KMS-11 (cell line): Measurements from ENCODE around the gene SNX9.

Source experiments
- H2AFZ ChIP-seq: fragments of 200-600 bp; sonication (generic); 2 replicates; pipeline ENCODE4 v1.6.1; 2016; ENCODE audit warnings: antibody characterized with exemption, mixed run types, low read depth
- H3K27ac ChIP-seq: fragments of 200-600 bp; sonication (generic); 2 replicates; pipeline ENCODE4 v1.6.1; 2016; ENCODE audit warnings: mild to moderate bottlenecking, mixed run types
- H3K27me3 ChIP-seq: fragments of 200-600 bp; sonication (generic); 2 replicates; pipeline ENCODE4 v1.6.1; 2017; ENCODE audit warnings: mild to moderate bottlenecking, low read depth, mixed run types, moderate library complexity; ENCODE audit not compliant: insufficient read depth
- H3K36me3 ChIP-seq: fragments of 200-600 bp; sonication (generic); 2 replicates; pipeline ENCODE4 v1.6.1; 2017; ENCODE audit warnings: mild to moderate bottlenecking, mixed run types; ENCODE audit not compliant: insufficient read depth
- H3K4me1 ChIP-seq: fragments of 200-600 bp; sonication (generic); 2 replicates; pipeline ENCODE4 v1.6.1; 2016; ENCODE audit warnings: mild to moderate bottlenecking, low read depth, mixed run types; ENCODE audit not compliant: poor library complexity, severe bottlenecking
- H3K4me2 ChIP-seq: fragments of 200-600 bp; sonication (generic); 2 replicates; pipeline ENCODE4 v1.7.0; 2016; ENCODE audit warnings: mild to moderate bottlenecking, mixed run types
- H3K4me3 ChIP-seq: fragments of 200-600 bp; sonication (generic); IDR thresholded peaks from 2 replicates; pipeline ENCODE4 v1.6.1; 2017; ENCODE audit warnings: low read depth, low read length, mixed read lengths; ENCODE audit not compliant: insufficient read depth
- H3K79me2 ChIP-seq: fragments of 200-600 bp; sonication (generic); 2 replicates; pipeline ENCODE4 v1.6.1; 2016; ENCODE audit warnings: low read depth, mixed run types; ENCODE audit not compliant: insufficient read depth
- H3K9ac ChIP-seq: fragments of 200-600 bp; sonication (generic); 2 replicates; pipeline ENCODE4 v1.6.1; 2016; ENCODE audit warnings: mild to moderate bottlenecking, mixed run types
- H4K20me1 ChIP-seq: fragments of 200-600 bp; sonication (generic); 2 replicates; pipeline ENCODE4 v1.6.1; 2016; ENCODE audit warnings: mild to moderate bottlenecking, mixed run types; ENCODE audit not compliant: insufficient read depth
- TF ChIP-seq, protein P1 (sequence below): fragments of 200-600 bp; sonication (generic); conservative IDR thresholded peaks from 2 replicates; pipeline ENCODE4 v1.6.1; 2017; ENCODE audit warnings: low read depth, mild to moderate bottlenecking, antibody characterized with exemption, low read length, moderate library complexity, mixed read lengths

Gene SNX9

DNA sequence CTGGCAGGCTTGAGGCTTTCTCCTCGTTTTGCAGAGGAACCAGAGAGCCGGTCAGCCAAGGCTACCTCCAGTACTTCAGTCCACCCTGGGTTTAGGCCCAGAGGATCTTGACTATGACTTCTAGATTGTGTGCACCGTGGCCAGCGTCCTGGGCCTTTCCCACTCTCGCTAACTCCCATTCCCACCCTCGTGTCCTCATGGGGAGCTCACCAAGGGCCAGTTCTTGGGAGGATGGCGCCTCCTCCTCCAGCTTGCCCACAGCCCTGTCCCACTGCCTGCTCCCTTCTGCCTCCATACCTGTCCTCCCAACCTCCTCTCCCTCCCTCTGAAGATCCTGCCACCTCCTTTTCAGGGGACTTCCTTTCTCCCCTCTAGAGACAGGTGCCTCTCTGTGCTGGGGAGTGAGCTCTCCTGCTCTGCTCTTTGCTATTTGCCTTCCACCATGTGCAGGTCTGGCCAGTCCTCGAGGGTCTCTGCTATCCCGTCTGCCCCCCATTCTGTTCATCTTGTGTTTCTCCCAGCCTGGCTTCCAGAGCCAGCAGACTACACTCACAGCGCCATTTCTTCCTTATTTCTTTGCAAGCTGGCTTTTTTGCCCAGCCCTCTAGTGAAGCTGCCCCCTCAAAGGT, 154.2 kb downstream of the SNX9 start:
- TF ChIP-seq, protein P1, sequence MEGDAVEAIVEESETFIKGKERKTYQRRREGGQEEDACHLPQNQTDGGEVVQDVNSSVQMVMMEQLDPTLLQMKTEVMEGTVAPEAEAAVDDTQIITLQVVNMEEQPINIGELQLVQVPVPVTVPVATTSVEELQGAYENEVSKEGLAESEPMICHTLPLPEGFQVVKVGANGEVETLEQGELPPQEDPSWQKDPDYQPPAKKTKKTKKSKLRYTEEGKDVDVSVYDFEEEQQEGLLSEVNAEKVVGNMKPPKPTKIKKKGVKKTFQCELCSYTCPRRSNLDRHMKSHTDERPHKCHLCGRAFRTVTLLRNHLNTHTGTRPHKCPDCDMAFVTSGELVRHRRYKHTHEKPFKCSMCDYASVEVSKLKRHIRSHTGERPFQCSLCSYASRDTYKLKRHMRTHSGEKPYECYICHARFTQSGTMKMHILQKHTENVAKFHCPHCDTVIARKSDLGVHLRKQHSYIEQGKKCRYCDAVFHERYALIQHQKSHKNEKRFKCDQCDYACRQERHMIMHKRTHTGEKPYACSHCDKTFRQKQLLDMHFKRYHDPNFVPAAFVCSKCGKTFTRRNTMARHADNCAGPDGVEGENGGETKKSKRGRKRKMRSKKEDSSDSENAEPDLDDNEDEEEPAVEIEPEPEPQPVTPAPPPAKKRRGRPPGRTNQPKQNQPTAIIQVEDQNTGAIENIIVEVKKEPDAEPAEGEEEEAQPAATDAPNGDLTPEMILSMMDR = no peak
- no peak overlapping the region for H3K27ac ChIP-seq
- H2AFZ ChIP-seq = no peak overlapping the region
- H3K27me3 ChIP-seq = no peaks in the 10 kb centered on the region
- H3K79me2 ChIP-seq = no peaks in the 10 kb centered on the region
- no peak overlapping the region for H3K9ac ChIP-seq
- no peak overlapping the region for H3K4me3 ChIP-seq
- no peak overlapping the region for H3K4me2 ChIP-seq
- H3K4me1 ChIP-seq = no peaks in the 10 kb centered on the region
- H3K36me3 ChIP-seq = no peaks in the 10 kb centered on the region
- no peaks in the 10 kb centered on the region for H4K20me1 ChIP-seq

DNA sequence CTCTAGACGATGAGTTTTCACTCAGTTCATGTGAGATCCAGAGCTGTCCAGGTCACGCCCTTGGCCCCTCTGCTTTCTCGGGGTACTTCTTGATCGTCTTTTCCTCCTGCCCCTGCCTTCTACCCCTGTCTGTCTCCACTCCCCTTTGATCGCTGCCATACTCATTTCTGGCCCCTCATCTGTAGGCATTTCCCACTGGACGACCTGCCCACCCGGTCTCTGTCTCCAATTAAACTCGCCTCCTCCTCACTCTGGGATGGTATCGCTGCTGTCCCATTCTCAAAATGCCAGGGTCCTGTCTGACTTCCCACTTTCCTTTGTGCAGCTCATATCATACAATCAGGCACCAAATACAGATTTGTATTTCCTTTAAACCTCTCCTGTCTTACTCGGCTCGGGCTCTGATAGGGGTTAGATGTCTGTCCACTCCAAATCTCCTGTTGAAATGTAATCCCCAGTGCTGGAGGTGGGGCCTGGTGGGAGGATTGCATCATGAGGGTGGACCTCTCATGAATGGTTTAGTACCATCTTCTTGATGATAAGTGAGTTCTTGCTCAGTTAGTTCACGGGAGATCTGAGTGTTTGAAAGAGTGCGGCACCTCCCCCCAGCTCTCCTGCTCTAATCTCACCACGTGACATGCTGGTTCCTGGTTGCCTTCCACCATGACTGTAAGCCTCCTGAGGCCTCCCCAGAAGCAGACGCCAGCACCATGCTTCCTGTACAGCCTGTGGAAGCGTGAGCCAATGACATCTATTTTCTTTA, 155.2 kb downstream of the SNX9 start:
- Histone ChIP-seq H3K4me1 (peaks cover 8% of the 10 kb centered on the region), H3K36me3 (no peaks in the 10 kb centered on the region), H3K4me3 (no peak overlapping the region), H3K4me2 (no peak overlapping the region), H3K79me2 (no peaks in the 10 kb centered on the region; the same call in 1 of the 2 replicates), H3K27ac (no peak overlapping the region), H2AFZ (no peak overlapping the region), H3K27me3 (no peaks in the 10 kb centered on the region), H4K20me1 (no peaks in the 10 kb centered on the region), H3K9ac (no peak overlapping the region)
- TF ChIP-seq, protein P1 = no peak

DNA sequence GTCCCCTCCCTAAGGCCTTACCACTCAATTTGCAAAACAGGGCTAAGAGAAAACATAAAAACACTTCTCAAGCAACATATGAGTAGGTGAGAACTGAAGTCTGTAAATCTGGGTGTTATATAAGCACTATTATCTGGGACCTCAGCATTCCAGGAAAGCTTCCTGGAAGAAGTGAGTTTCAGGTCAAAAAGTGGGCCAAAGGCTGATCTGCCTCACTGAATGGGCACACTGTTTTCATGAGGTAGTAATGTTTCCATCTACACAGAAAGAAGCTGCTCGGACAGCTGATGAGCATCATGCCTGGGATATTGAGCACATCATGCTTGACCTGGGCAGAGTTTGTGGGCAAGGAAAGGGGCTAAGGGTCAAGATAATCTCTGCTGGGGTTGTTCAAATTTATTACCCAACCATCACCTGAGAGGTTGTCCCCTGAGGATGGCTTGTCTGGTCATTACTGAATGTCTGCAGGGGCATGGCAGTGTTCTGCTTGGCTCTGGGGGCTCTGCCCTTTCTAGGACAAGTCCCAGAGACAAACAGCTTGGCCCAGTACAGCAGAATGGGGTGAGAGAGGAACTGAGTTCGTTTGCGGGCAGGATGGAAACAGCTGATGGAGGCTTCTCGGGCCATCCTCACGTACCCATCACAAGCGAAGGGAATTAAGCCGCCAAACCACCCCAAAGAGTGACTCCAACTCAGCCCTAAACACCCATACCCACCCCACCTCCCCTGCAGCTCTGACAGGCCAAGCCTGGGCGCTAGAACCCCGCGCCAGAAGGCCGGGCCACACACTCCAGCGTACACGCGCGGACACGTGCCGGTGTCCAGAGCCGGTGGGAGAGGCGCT, 157.5 kb downstream of the SNX9 start:
- no peak overlapping the region for H3K4me2 ChIP-seq
- H3K79me2 ChIP-seq = peaks cover 17% of the 10 kb centered on the region; the same call in 1 of the 2 replicates
- no peaks in the 10 kb centered on the region for H3K27me3 ChIP-seq
- H3K9ac ChIP-seq = no peak overlapping the region
- TF ChIP-seq, protein P1 = no peak
- H3K36me3 ChIP-seq = no peaks in the 10 kb centered on the region
- H3K27ac ChIP-seq = no peak overlapping the region
- peaks cover 22% of the 10 kb centered on the region for H3K4me1 ChIP-seq
- H3K4me3 ChIP-seq = no peak overlapping the region
- H4K20me1 ChIP-seq = no peaks in the 10 kb centered on the region
- peak overlapping the region; percentile 82; the same call in 1 of the 2 replicates for H2AFZ ChIP-seq

DNA sequence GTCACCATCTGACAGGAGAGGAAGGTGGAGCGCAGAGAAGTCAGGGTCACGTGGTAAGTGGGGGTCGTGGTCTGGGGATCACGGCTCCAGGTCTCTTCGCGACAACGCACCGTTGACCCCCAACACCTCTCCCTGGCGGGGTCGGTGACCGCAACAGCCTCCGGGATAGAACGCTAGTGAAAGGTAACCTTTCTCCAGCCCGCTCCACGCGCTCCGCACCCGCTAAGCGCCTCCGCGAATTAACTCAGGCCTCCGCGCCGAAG, 158.0 kb downstream of the SNX9 start:
- H3K4me3 ChIP-seq = no peak overlapping the region
- peak overlapping the region; percentile 72; the same call in 1 of the 2 replicates for H3K4me2 ChIP-seq
- H3K27me3 ChIP-seq = no peaks in the 10 kb centered on the region
- peak overlapping the region; percentile 85 for H3K9ac ChIP-seq
- no peaks in the 10 kb centered on the region for H4K20me1 ChIP-seq
- H3K36me3 ChIP-seq = no peaks in the 10 kb centered on the region
- TF ChIP-seq, protein P1 = no peak
- peak overlapping the region; percentile 82 for H2AFZ ChIP-seq
- H3K4me1 ChIP-seq = peaks cover 22% of the 10 kb centered on the region
- peaks cover 19% of the 10 kb centered on the region; the same call in 1 of the 2 replicates for H3K79me2 ChIP-seq
- no peak overlapping the region for H3K27ac ChIP-seq
